Upper lobe of left lung (tissue), 6 donors: ENCODE results near the gene SETMAR. TPM values are rescaled to one million over a fixed set of nuclear protein-coding genes. Genes with fewer than 3 reads are reported as not detected.
A peak's percentile ranks its signal among the peaks of the same experiment; 100 is the strongest.

Experiments used
- ATAC-seq, 2 donors: fragments of 200-7000 bp; cut with Tn5 transposase; one replicate each; pipeline ENCODE4 v1.9.1; 2022; ENCODE audit warnings: mild to moderate bottlenecking in 2 of 2, moderate library complexity in 2 of 2; ENCODE audit not compliant: low FRiP score in 2 of 2
- DNase-seq, 2 donors: peaks; one replicate each; pipeline ENCODE4 v3.0.0-alpha.2; 2019 to 2020
- H3K27ac ChIP-seq, 4 donors: fragments of 200-600 bp; sonication (generic); one replicate each; pipeline ENCODE4 v1.5.1; 2016 to 2019
- H3K27me3 ChIP-seq, 4 donors: fragments of 200-600 bp; sonication (generic); one replicate each; pipeline ENCODE4 v1.5.1; 2017 to 2019
- H3K36me3 ChIP-seq, 4 donors: fragments of 200-600 bp; sonication (generic); one replicate each; pipeline ENCODE4 v1.5.1; 2016 to 2019
- H3K4me1 ChIP-seq, 4 donors: fragments of 200-600 bp; sonication (generic); one replicate each; pipeline ENCODE4 v1.5.1; 2018 to 2019
- H3K4me3 ChIP-seq, 4 donors: fragments of 200-600 bp; sonication (generic); one replicate each; pipeline ENCODE4 v1.5.1; 2017 to 2019; ENCODE audit warnings: mild to moderate bottlenecking in 2 of 4, moderate library complexity in 1 of 4
- H3K9me3 ChIP-seq, 4 donors: fragments of 200-600 bp; sonication (generic); one replicate each; pipeline ENCODE4 v1.5.1; 2018 to 2019
- EP300 ChIP-seq, 4 donors: sonication (generic); formaldehyde crosslinking; IDR thresholded peaks; one replicate each; pipeline ENCODE4 v1.5.1; 2017; ENCODE audit warnings: antibody characterized with exemption in 4 of 4, control low read depth in 2 of 4
- POLR2A ChIP-seq, 4 donors: fragments of 450-650 bp; IDR thresholded peaks; one replicate each; pipeline ENCODE4 v1.5.1; 2016 to 2017; ENCODE audit warnings: antibody characterized with exemption in 4 of 4, mild to moderate bottlenecking in 2 of 4
- POLR2AphosphoS5 ChIP-seq, 2 donors: sonication (generic); formaldehyde crosslinking; IDR thresholded peaks; one replicate each; pipeline ENCODE4 v1.5.1; 2017; ENCODE audit warnings: antibody characterized with exemption in 2 of 2
- WGBS, 2 donors: methylation state at CpG; one replicate each; pipeline ENCODE4 v1.1.5; 2017 to 2018; 5-methylcytosine and 5-hydroxymethylcytosine counted together
- total RNA-seq, 6 donors: library from RNA; depleted of rRNA in 4 of 6; stranded (reverse); fragments of >200 nt in 4 of 6; gene quantifications; one replicate each; pipeline versions ENCODE4 v1.1.0 to v1.2.1, GENCODE V29; 2016 to 2021
- TF ChIP-seq, protein P1 (sequence below), 6 experiments: fragments of 450-650 bp in 4 of 6; fragments of 200-600 bp in 2 of 6; sonication (generic) in 2 of 6; IDR thresholded peaks; one replicate each; pipeline ENCODE4 v1.5.1; 2016 to 2019; ENCODE audit warnings: antibody characterized with exemption in 6 of 6
- donor health status: DM: no; HTN: no; CAD: no; lungs with moderate emphysema.
- donor health status: DM: no; HTN: yes; CAD: no; lungs with severe emphysema.

The SETMAR gene
- total RNA-seq, 6 donors from 2014 or later = 9.7 to 57.6 (median 11.4) TPM

DNA sequence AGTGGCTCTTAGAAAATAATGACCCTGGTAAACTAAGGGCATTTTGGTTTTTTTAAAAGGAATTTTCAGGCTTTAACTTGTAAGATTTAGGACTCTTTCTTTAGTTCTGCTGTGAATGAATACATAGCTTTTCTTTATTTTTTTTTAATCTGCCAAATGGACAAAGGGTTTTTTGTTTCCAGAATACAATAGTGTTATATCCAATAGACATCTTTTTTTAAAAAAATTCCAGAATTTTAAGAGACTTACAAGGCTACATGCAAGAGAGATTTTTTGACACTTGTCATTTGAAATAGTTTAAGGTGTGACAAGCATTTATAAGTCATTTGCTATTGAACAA lies 38.1 kb downstream of the SETMAR start:
- TF ChIP-seq POLR2A (IDR thresholded peaks at IDR 0.05) (no peak), POLR2AphosphoS5 (IDR thresholded peaks at IDR 0.05) (no peak), EP300 (IDR thresholded peaks at IDR 0.05) (no peak)
- Histone ChIP-seq H3K27ac (no peak overlapping the region), H3K36me3 (no peaks in the 10 kb centered on the region), H3K4me3 (no peak overlapping the region), H3K9me3 (no peaks in the 10 kb centered on the region), H3K27me3 (no peaks in the 10 kb centered on the region), H3K4me1 (peaks cover 0 to 8% (median 4%) of the 10 kb centered on the region in 4 donors)
- DNase-seq (no peak), ATAC-seq (no peak)

GRCh38 chr3:4343258-4343657 lies 40.1 kb downstream of the SETMAR start:
- Histone ChIP-seq H3K27ac (no peak overlapping the region), H3K9me3 (no peaks in the 10 kb centered on the region), H3K27me3 (no peaks in the 10 kb centered on the region), H3K36me3 (no peaks in the 10 kb centered on the region), H3K4me3 (no peak overlapping the region), H3K4me1 (peaks cover 0 to 4% (median 0%) of the 10 kb centered on the region in 4 donors)
- WGBS, 2 donors = 84 to 85% methylated on average over 1 of the region's 1 CpG
- TF ChIP-seq EP300 (IDR thresholded peaks at IDR 0.05) (no peak), POLR2AphosphoS5 (IDR thresholded peaks at IDR 0.05) (no peak), POLR2A (IDR thresholded peaks at IDR 0.05) (no peak)
- TF ChIP-seq, protein P1, sequence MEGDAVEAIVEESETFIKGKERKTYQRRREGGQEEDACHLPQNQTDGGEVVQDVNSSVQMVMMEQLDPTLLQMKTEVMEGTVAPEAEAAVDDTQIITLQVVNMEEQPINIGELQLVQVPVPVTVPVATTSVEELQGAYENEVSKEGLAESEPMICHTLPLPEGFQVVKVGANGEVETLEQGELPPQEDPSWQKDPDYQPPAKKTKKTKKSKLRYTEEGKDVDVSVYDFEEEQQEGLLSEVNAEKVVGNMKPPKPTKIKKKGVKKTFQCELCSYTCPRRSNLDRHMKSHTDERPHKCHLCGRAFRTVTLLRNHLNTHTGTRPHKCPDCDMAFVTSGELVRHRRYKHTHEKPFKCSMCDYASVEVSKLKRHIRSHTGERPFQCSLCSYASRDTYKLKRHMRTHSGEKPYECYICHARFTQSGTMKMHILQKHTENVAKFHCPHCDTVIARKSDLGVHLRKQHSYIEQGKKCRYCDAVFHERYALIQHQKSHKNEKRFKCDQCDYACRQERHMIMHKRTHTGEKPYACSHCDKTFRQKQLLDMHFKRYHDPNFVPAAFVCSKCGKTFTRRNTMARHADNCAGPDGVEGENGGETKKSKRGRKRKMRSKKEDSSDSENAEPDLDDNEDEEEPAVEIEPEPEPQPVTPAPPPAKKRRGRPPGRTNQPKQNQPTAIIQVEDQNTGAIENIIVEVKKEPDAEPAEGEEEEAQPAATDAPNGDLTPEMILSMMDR (IDR thresholded peaks at IDR 0.05) = no peak
- DNase-seq (no peak), ATAC-seq (no peak)

DNA sequence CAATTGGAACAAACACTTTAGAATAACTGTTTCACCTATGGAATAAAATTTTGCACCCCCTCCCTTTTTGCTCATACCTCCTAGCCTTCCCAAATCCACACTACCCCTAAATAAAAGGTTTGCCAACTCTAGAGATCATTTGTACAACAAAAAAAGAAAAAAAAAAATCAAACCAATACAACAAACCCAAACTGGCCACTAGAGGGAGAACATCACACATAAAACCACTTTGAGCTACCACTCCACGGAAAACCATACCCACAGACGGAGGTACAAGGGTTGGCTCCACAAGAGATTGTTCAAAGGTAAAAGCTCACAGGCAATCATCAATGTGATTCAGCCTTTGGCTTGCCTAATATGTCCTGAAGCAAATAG lies 47.6 kb downstream of the SETMAR start:
- no peaks in the 10 kb centered on the region for H3K9me3 ChIP-seq
- H3K4me1 ChIP-seq = peaks cover 11 to 16% (median 12%) of the 10 kb centered on the region in 4 donors
- peak in 1 of 2 donors; percentile 34 for DNase-seq
- peak overlapping the region; percentile 37 to 78 (median 74) for H3K27ac ChIP-seq
- no peaks in the 10 kb centered on the region for H3K27me3 ChIP-seq
- H3K4me3 ChIP-seq = peak overlapping the region in 3 of 4 donors; percentile 19 to 44 (median 37)
- 4% methylated on average over 2 of the region's 2 CpGs for WGBS, 2 donors
- ATAC-seq = peak; percentile 87 to 96
- TF ChIP-seq, protein P1 (IDR thresholded peaks at IDR 0.05) = peak; percentile 49 to 69 (median 57)
- TF ChIP-seq EP300 (IDR thresholded peaks at IDR 0.05) (no peak), POLR2A (IDR thresholded peaks at IDR 0.05) (no peak), POLR2AphosphoS5 (IDR thresholded peaks at IDR 0.05) (no peak)
- no peaks in the 10 kb centered on the region for H3K36me3 ChIP-seq

GRCh38 chr3:4351164-4351855 lies 48.1 kb downstream of the SETMAR start:
- TF ChIP-seq, protein P1 (IDR thresholded peaks at IDR 0.05) = peak in 1 of 6 experiments; percentile 7
- TF ChIP-seq EP300 (IDR thresholded peaks at IDR 0.05) = no peak
- H3K36me3 ChIP-seq = no peaks in the 10 kb centered on the region
- peaks cover 16 to 21% (median 17%) of the 10 kb centered on the region in 4 donors for H3K4me1 ChIP-seq
- peak overlapping the region; percentile 37 to 78 (median 74) for H3K27ac ChIP-seq
- peak overlapping the region in 3 of 4 donors; percentile 19 to 44 (median 37) for H3K4me3 ChIP-seq
- WGBS, 2 donors = 24 to 28% methylated on average over 11 of the region's 11 CpGs
- no peaks in the 10 kb centered on the region for H3K9me3 ChIP-seq
- ATAC-seq (peak; percentile 62 to 78), DNase-seq (no peak)
- no peaks in the 10 kb centered on the region for H3K27me3 ChIP-seq

- H3K4me1 ChIP-seq = peaks cover 17 to 24% (median 19%) of the 10 kb centered on the region in 4 donors
- H3K27ac ChIP-seq = peak overlapping the region in 1 of 4 donors; percentile 77
- no peaks in the 10 kb centered on the region for H3K27me3 ChIP-seq
- DNase-seq (no peak), ATAC-seq (no peak)
- no peaks in the 10 kb centered on the region for H3K36me3 ChIP-seq
- TF ChIP-seq POLR2A (IDR thresholded peaks at IDR 0.05) (no peak), POLR2AphosphoS5 (IDR thresholded peaks at IDR 0.05) (no peak), EP300 (IDR thresholded peaks at IDR 0.05) (no peak)
- TF ChIP-seq, protein P1 (IDR thresholded peaks at IDR 0.05) = no peak
- no peaks in the 10 kb centered on the region for H3K9me3 ChIP-seq
- no peak overlapping the region for H3K4me3 ChIP-seq
- WGBS, 2 donors = 93% methylated on average over 4 of the region's 4 CpGs
These were observed 48.7 kb downstream of the SETMAR start for GRCh38 chr3:4351872-4352271.
